ENCODE measurements around the gene ZNF500.

DNA sequence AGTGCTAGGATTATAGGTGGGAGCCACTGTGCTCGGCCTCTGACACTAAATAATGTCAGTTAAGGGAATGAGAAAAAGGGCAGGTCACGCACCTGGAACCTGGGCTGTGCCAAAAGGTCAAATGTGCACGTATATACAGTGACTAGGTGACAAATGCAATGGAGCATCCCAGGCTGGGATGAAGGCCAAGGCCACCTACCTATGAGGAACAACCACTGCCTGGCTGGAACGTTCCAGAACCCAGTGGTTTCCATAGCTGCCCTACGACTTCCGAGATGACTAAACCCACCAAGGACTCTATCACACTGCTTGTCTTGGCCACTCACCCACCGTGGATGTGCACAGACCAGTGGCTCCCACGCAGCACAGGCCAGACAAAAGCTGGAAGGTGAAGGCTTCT is 16.1 kb downstream of the ZNF500 start:
- TF ChIP-seq, protein P1, sequence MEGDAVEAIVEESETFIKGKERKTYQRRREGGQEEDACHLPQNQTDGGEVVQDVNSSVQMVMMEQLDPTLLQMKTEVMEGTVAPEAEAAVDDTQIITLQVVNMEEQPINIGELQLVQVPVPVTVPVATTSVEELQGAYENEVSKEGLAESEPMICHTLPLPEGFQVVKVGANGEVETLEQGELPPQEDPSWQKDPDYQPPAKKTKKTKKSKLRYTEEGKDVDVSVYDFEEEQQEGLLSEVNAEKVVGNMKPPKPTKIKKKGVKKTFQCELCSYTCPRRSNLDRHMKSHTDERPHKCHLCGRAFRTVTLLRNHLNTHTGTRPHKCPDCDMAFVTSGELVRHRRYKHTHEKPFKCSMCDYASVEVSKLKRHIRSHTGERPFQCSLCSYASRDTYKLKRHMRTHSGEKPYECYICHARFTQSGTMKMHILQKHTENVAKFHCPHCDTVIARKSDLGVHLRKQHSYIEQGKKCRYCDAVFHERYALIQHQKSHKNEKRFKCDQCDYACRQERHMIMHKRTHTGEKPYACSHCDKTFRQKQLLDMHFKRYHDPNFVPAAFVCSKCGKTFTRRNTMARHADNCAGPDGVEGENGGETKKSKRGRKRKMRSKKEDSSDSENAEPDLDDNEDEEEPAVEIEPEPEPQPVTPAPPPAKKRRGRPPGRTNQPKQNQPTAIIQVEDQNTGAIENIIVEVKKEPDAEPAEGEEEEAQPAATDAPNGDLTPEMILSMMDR (conservative IDR thresholded peaks at IDR 0.05) = no peak
- TF ChIP-seq ZFX (IDR thresholded peaks at IDR 0.05) = no peak
